ENCODE results near the gene SNRNP27.

The SNRNP27 gene

DNA sequence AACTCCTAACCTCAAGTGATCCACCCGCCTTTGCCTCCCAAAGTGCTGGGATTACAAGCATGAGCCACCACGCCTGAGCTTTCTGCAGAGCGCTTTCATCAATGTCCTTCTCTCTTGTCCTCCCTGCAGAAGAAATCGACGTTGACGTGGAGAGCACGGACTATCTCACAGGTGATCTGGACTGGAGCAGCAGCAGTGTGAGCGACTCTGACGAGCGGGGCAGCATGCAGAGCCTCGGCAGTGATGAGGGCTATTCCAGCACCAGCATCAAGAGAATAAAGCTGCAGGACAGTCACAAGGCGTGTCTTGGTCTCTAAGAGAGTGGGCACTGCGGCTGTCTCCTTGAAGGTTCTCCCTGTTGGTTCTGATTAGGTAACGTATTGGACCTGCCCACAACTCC is 44.2 kb downstream of the SNRNP27 start:
- DNase-seq (ENCODE audit: low read depth, low spot score), result no peak
- H3K4me3 ChIP-seq (ENCODE audit: low read depth, low read length), result no peak overlapping the region
- in situ Hi-C loops (cut with HindIII; ENCODE audit: low sequenced_read_pairs), result no loop called here
- TF ChIP-seq, protein P1, sequence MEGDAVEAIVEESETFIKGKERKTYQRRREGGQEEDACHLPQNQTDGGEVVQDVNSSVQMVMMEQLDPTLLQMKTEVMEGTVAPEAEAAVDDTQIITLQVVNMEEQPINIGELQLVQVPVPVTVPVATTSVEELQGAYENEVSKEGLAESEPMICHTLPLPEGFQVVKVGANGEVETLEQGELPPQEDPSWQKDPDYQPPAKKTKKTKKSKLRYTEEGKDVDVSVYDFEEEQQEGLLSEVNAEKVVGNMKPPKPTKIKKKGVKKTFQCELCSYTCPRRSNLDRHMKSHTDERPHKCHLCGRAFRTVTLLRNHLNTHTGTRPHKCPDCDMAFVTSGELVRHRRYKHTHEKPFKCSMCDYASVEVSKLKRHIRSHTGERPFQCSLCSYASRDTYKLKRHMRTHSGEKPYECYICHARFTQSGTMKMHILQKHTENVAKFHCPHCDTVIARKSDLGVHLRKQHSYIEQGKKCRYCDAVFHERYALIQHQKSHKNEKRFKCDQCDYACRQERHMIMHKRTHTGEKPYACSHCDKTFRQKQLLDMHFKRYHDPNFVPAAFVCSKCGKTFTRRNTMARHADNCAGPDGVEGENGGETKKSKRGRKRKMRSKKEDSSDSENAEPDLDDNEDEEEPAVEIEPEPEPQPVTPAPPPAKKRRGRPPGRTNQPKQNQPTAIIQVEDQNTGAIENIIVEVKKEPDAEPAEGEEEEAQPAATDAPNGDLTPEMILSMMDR (IDR thresholded peaks at IDR 0.05; ENCODE audit: low read depth, low read length), result no peak

DNA sequence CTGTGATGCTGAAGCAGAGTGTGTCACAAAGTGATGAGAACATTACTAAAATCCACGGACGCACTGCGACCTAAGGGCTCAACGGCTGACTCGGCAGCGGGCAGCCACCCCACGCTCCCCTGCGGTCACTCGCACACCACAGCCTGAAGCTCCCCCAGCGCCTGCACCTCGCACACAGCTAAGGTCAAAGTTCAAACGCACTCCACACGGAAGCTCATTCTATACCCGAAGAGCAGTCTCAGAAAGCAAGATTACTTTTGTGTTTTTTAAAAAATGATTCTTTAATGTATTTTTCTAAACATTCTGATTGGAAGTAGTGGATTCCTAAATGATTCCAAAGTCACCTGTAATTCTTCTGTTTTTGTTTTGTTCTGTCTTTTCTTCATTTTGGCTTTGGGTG is 46.0 kb downstream of the SNRNP27 start:
- DNase-seq (ENCODE audit: low read depth, low spot score), result no peak
- in situ Hi-C loops (cut with HindIII; ENCODE audit: low sequenced_read_pairs), result no loop called here
- no peak overlapping the region for H3K4me3 ChIP-seq (ENCODE audit: low read depth, low read length)
- TF ChIP-seq, protein P1 (IDR thresholded peaks at IDR 0.05; ENCODE audit: low read depth, low read length), result no peak

DNA sequence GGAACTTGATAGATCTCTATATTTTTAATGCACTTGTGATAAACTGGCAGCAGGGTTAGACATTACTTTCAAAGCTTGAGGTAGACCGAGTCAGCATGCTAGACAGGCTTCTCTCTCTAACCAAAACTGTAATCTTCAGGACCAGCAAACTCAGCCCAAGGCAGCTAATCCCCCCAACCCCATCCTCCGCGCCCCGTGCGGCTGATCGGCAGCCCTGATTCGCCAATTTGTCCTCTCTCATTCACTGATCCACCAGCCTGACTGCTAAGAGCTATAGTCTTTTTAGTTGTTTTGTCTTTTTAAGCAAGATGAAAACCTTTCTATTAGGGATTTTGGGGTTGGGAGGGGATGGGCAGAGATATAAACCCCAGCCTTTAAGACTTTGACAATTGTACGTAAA is 46.9 kb downstream of the SNRNP27 start:
- DNase-seq (ENCODE audit: low read depth, low spot score), result no peak
- in situ Hi-C loops (cut with HindIII; ENCODE audit: low sequenced_read_pairs), result no loop called here
- no peak overlapping the region for H3K4me3 ChIP-seq (ENCODE audit: low read depth, low read length)
- TF ChIP-seq, protein P1 (IDR thresholded peaks at IDR 0.05; ENCODE audit: low read depth, low read length), result no peak

DNA sequence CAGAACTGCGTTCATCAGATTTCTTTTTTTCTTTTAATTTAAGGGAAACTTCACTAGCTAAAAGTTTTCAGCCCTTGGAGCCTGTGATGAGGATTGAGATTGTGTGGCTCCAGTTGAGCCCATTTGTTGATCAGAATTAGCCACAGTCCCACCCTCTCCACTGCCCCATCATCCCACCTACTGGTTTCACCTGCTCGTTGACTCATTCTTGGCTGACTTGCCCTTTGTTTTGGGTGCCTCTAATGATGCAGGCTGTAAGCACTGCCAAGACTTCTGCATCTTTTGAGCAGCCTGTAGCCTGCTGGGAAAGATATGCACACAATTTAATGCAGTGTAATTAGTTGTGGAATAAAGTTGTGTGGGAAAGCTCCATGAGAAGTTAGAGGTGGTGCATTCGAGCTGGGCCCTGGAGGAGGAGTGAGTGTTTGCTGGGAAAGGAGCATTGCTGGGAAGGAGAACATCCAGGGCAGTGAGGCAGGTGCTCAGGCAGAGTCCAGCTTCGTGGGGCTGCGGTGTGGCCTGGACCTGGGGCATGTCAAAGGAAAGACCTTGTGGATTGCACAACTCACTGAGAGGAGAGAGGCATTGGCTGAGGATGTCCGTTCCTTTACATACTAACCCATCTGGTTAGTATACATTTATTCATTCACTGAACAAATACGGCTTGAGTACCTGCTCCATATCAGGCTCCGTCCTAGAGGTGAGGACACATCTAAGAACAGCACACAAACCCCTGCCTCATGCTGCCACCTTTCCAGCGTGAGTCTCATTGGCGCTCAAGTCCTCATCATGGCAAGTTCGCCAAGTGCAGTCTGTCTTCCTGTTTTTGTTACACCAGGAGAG is 49.5 kb downstream of the SNRNP27 start:
- no peak for DNase-seq (ENCODE audit: low read depth, low spot score)
- no peak overlapping the region for H3K4me3 ChIP-seq (ENCODE audit: low read depth, low read length)
- TF ChIP-seq, protein P1 (IDR thresholded peaks at IDR 0.05; ENCODE audit: low read depth, low read length), result no peak
- in situ Hi-C loops (cut with HindIII; ENCODE audit: low sequenced_read_pairs), result no loop called here

DNA sequence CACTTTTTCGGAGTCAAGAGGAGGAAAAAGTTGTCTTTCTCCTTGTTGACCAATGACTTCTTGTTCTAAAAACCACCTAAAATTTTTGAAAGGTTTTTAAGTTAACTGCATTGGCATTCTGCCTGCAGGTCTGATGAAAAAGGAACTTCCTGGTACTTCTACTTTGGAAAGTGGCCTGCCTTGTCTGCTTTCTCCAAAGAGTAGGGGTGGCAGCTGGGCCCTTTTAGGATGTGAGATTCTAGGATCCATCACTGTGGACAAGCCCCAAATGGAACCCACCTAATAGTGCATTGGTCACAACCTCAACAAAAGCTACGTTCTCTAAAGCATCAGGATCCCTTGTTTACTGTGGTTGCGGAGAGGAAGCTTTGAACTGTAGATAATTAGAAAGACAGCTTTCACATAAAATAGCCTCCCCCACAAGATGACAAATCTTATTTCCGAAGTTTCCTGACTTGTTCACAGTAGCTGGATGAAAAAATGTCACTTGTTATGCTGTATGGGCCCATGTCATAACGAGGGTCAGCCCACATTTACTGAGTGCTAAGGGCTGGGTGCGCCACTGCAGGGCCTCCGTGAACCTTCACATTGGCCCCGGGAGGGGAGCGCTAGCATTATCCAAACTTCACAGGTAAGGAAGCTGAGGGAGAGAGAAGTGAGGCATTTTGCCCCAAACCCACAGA is 50.2 kb downstream of the SNRNP27 start:
- TF ChIP-seq, protein P1 (IDR thresholded peaks at IDR 0.05; ENCODE audit: low read depth, low read length), result no peak
- no peak for DNase-seq (ENCODE audit: low read depth, low spot score)
- H3K4me3 ChIP-seq (ENCODE audit: low read depth, low read length), result no peak overlapping the region
- in situ Hi-C loops (cut with HindIII; ENCODE audit: low sequenced_read_pairs), result no loop called here

DNA sequence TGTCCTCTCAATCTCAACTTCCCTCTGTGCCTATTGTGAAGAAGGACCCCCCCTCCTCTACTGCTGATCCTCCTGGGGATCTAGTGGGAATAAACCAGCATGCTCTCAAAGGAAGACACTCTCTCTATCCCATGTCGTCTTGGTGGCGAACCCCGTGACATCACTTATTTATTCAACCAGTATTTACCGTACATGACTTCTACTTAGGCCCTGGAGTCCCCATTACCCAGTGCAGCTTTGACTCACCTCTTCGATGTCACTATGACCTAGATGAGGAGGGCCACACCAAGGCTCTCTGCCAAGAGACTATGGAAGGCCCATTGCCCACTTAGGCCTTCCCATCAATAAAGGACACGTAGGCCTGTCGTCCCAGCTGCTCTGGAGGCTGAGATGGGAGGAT is 51.0 kb downstream of the SNRNP27 start:
- TF ChIP-seq, protein P1 (IDR thresholded peaks at IDR 0.05; ENCODE audit: low read depth, low read length), result no peak
- in situ Hi-C loops (cut with HindIII; ENCODE audit: low sequenced_read_pairs), result no loop called here
- H3K4me3 ChIP-seq (ENCODE audit: low read depth, low read length), result no peak overlapping the region
- no peak for DNase-seq (ENCODE audit: low read depth, low spot score)

Data from astrocyte of the spinal cord (primary cell).